Keratinocyte (primary cell): Measurements from ENCODE around the gene SMIM3. TPM values are rescaled to one million over a fixed set of nuclear protein-coding genes. Genes with fewer than 3 reads are reported as not detected.

Experiments used
- DNase-seq: peaks from one replicate; pipeline ENCODE4 v3.0.0-alpha.2; 2011; ENCODE audit warnings: low read depth, missing footprints, low spot score
- FAIRE-seq: peaks from 2 replicates; lab custom pipeline; 2011; peaks lifted over from hg19 to GRCh38; lab: Jason Lieb, UNC
- H2AFZ ChIP-seq: 2 replicates; pipeline ENCODE4 v1.6.0; 2012; ENCODE audit warnings: low read length, control low read depth, inconsistent platforms; ENCODE audit not compliant: control insufficient read depth
- H3K27ac ChIP-seq: 2 replicates; pipeline ENCODE4 v1.5.1; 2011; ENCODE audit warnings: low read length; ENCODE audit not compliant: control insufficient read depth, insufficient read depth
- H3K27me3 ChIP-seq: 3 replicates; pipeline ENCODE4 v1.6.0; 2011; ENCODE audit warnings: low read length; ENCODE audit not compliant: control insufficient read depth, insufficient read depth; ENCODE audit errors: extremely low read depth
- H3K36me3 ChIP-seq, 2 experiments: 2 replicates in 1 of 2; 3 replicates in 1 of 2; pipeline ENCODE4 v1.5.1; 2011; ENCODE audit warnings: low read length in 2 of 2, mild to moderate bottlenecking in 1 of 2; ENCODE audit not compliant: control insufficient read depth in 2 of 2, insufficient read depth in 2 of 2; ENCODE audit errors: extremely low read depth in 1 of 2
- H3K4me1 ChIP-seq: 3 replicates; pipeline ENCODE4 v1.5.1; 2011; ENCODE audit warnings: low read length; ENCODE audit not compliant: control insufficient read depth, insufficient read depth; ENCODE audit errors: extremely low read depth
- H3K4me2 ChIP-seq: 3 replicates; pipeline ENCODE4 v1.6.0; 2011; ENCODE audit warnings: low read depth, low read length; ENCODE audit not compliant: control insufficient read depth, insufficient read depth; ENCODE audit errors: extremely low read depth
- H3K4me3 ChIP-seq, 3 experiments: fragments of 200-600 bp in 1 of 3; sonication (generic) in 1 of 3; 2 replicates in 2 of 3; 3 replicates in 1 of 3; pipeline ENCODE4 v1.5.1; 2011 to 2016; ENCODE audit warnings: low read length in 3 of 3, mild to moderate bottlenecking in 3 of 3, control low read depth in 2 of 3, inconsistent platforms in 1 of 3, low read depth in 1 of 3, mixed read lengths in 1 of 3, mixed run types in 1 of 3, moderate library complexity in 1 of 3; ENCODE audit not compliant: control insufficient read depth in 2 of 3, insufficient read depth in 2 of 3; ENCODE audit errors: extremely low read depth in 1 of 3
- H3K79me2 ChIP-seq: 2 replicates; pipeline ENCODE4 v1.6.0; 2012; ENCODE audit warnings: low read length; ENCODE audit not compliant: control insufficient read depth, insufficient read depth
- H3K9ac ChIP-seq: 3 replicates; pipeline ENCODE4 v1.6.0; 2011; ENCODE audit warnings: low read length; ENCODE audit not compliant: control insufficient read depth, insufficient read depth; ENCODE audit errors: extremely low read depth
- H3K9me1 ChIP-seq: 3 replicates; pipeline ENCODE4 v1.6.0; 2011; ENCODE audit warnings: low read length; ENCODE audit not compliant: control insufficient read depth, insufficient read depth; ENCODE audit errors: extremely low read depth
- H3K9me3 ChIP-seq: 2 replicates; pipeline ENCODE4 v1.5.1; 2012; ENCODE audit warnings: low read depth, low read length; ENCODE audit not compliant: control insufficient read depth
- H4K20me1 ChIP-seq: 3 replicates; pipeline ENCODE4 v1.6.0; 2011; ENCODE audit warnings: low read length; ENCODE audit not compliant: control insufficient read depth, insufficient read depth; ENCODE audit errors: extremely low read depth
- EZH2 ChIP-seq: IDR thresholded peaks from one replicate; pipeline ENCODE4 v1.6.1; 2012; ENCODE audit warnings: inconsistent platforms, mild to moderate bottlenecking, low read length, moderate library complexity
- dilution Hi-C: fragments of 300-500 bp; cut with MboI; formaldehyde crosslinking; loops from one replicate; pipeline ENCODE4 v1.7.0; 2020; ENCODE audit warnings: low sequenced_read_pairs; ENCODE audit not compliant: extremely low pct_ligation_motif_present
- polyA plus RNA-seq, 5 experiments: library from polyadenylated mRNA; depleted of rRNA in 3 of 5; stranded (reverse) in 3 of 5; stranded (forward) in 1 of 5; unstranded in 1 of 5; fragments of >200 nt; gene quantifications; 1 replicate in 1 of 5; 2 replicates in 3 of 5; 3 replicates in 1 of 5; pipeline versions ENCODE4 v1.2.1 to v1.2.3, GENCODE V29; 2011 to 2012; ENCODE audit warnings: missing spikeins in 2 of 5, low read depth in 1 of 5, low replicate concordance in 1 of 5
- TF ChIP-seq, protein P1 (sequence below), 3 experiments: IDR thresholded peaks in 1 of 3; conservative IDR thresholded peaks in 1 of 3; optimal IDR thresholded peaks in 1 of 3; 2 replicates in 2 of 3; 3 replicates in 1 of 3; pipeline versions ENCODE3 to v1.5.1; 2011; ENCODE audit warnings: low read length in 3 of 3, mild to moderate bottlenecking in 3 of 3, moderate library complexity in 2 of 3, control low read depth in 1 of 3, inconsistent platforms in 1 of 3; ENCODE audit not compliant: insufficient read depth in 2 of 3; ENCODE audit errors: extremely low read depth in 1 of 3

SMIM3 gene
- polyA plus RNA-seq, 1 donor (not counting 4 experiments of a cell fraction or from before 2014, with no cell fraction given) = 29.7 TPM

- FAIRE-seq (no peak), DNase-seq (no peak)
- Histone ChIP-seq H3K4me2 (no peak overlapping the region), H3K9ac (no peak overlapping the region), H2AFZ (no peak overlapping the region), H3K36me3 (peaks cover 10 to 16% of the 10 kb centered on the region in 2 experiments), H3K27ac (no peak overlapping the region), H4K20me1 (no peaks in the 10 kb centered on the region), H3K9me3 (no peaks in the 10 kb centered on the region), H3K4me3 (no peak overlapping the region), H3K4me1 (no peaks in the 10 kb centered on the region), H3K9me1 (no peaks in the 10 kb centered on the region), H3K27me3 (no peaks in the 10 kb centered on the region), H3K79me2 (peaks cover 38% of the 10 kb centered on the region)
- TF ChIP-seq EZH2 = no peak
- TF ChIP-seq, protein P1, sequence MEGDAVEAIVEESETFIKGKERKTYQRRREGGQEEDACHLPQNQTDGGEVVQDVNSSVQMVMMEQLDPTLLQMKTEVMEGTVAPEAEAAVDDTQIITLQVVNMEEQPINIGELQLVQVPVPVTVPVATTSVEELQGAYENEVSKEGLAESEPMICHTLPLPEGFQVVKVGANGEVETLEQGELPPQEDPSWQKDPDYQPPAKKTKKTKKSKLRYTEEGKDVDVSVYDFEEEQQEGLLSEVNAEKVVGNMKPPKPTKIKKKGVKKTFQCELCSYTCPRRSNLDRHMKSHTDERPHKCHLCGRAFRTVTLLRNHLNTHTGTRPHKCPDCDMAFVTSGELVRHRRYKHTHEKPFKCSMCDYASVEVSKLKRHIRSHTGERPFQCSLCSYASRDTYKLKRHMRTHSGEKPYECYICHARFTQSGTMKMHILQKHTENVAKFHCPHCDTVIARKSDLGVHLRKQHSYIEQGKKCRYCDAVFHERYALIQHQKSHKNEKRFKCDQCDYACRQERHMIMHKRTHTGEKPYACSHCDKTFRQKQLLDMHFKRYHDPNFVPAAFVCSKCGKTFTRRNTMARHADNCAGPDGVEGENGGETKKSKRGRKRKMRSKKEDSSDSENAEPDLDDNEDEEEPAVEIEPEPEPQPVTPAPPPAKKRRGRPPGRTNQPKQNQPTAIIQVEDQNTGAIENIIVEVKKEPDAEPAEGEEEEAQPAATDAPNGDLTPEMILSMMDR (optimal IDR thresholded peaks at IDR 0.05 in 1 of 3, IDR thresholded peaks at IDR 0.05 in 1 of 3, conservative IDR thresholded peaks at IDR 0.05 in 1 of 3; ENCODE audit: extremely low read depth in 1 of 3, insufficient read depth in 2 of 3, low read length in 3 of 3) = no peak
- dilution Hi-C loops = no loop called here
Observed at GRCh38 chr5:150750469-150750868, 28.1 kb upstream of the SMIM3 start.

- FAIRE-seq (no peak), DNase-seq (no peak)
- Histone ChIP-seq H3K4me1 (no peaks in the 10 kb centered on the region), H3K27me3 (no peaks in the 10 kb centered on the region), H4K20me1 (no peaks in the 10 kb centered on the region), H3K9ac (no peak overlapping the region), H3K4me3 (no peak overlapping the region), H3K9me1 (no peaks in the 10 kb centered on the region), H3K4me2 (no peak overlapping the region), H3K79me2 (peaks cover 45% of the 10 kb centered on the region), H3K27ac (no peak overlapping the region), H2AFZ (no peak overlapping the region), H3K9me3 (no peaks in the 10 kb centered on the region), H3K36me3 (peaks cover 10 to 19% of the 10 kb centered on the region in 2 experiments)
- TF ChIP-seq, protein P1 (optimal IDR thresholded peaks at IDR 0.05 in 1 of 3, IDR thresholded peaks at IDR 0.05 in 1 of 3, conservative IDR thresholded peaks at IDR 0.05 in 1 of 3; ENCODE audit: extremely low read depth in 1 of 3, insufficient read depth in 2 of 3, low read length in 3 of 3) = no peak
- no peak for TF ChIP-seq EZH2
- dilution Hi-C loops = no loop called here
Observed at GRCh38 chr5:150751096-150751891, 27.3 kb upstream of the SMIM3 start.
